IPS DF 4.7 (cell line): ENCODE results near the gene ADCY3.
"Not testable (repeated sequence)": the region's sequence is repeated elsewhere in the genome, so short reads cannot be mapped to it uniquely, and the experiment has no call there.

Experiments
- DNase-seq: peaks from one replicate; pipeline ENCODE4 v3.0.0-alpha.2; 2013; ENCODE audit warnings: low spot score; ENCODE audit errors: extremely low read depth

Gene ADCY3

DNA sequence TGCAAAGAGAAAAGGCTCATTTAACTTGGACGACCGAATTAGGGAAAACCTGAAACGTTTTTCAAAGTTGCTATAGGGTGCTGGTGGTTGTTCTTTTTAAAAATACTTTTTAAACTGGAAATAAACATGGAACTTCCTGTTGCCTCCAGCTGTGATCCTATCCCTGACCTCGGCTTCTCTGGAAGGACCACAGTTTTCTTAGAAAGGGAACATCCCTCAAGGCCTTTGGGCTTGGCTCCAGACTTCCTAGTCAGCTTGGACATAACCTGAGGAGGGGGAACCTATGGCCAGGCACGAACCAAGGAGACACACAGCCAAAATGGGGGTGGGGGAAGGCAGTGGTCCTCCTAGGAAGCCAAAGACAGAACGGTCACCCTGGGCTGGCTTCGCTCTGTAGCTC is 69.1 kb downstream of the ADCY3 start:
- no peak for DNase-seq

DNA sequence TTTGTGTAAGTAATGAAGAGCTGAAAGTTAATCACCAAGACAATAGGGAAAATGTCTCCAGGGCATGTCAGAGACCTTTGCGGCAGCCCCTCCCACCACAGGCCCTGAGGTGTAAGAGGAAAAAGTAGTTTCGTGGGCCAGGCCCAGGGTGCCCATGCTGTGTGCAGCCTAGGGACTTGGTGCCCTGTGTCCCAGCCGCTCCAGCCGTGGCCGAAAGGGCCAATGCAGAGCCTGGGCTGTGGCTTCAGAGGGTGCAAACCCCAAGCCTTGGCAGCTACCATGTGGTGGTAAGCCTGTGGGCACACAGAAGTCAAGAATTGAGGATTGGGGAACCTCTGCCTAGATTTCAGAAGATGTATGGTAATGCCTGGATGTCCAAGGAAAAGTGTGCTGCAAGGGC is 74.3 kb downstream of the ADCY3 start:
- DNase-seq: no peak

DNA sequence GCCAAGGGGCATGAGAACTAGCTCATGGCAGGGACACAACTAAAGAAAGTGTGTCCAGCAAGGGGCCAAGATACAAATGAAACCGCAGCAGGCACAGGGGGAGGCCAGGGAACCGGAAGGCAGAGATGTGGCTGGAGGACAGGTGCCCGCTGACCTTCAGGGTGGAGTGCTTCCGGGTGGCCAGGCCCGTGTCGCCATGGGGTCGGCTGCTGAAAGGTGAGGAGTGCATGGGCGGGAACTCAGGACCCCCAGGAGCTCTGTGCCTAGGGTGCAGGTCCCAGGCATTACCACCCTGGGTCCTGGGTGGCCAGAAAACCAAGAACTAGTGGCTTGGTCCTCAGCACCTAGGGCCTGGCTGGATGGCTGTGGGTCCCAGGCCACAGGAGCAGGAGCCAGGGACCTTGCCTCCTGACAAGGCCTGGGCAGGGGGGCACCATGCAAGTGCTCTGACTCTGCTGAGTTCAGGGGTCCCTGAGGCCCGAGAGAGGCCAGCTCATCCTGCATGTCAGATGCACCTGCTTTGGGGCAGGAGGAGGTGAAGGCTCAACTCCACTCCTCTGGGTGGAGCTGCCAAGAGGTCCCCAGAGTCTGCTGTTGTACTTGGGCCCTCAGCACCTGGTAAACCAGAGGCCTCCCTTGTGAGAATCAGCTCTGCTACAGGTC is 75.9 kb downstream of the ADCY3 start:
- DNase-seq: no peak

DNA sequence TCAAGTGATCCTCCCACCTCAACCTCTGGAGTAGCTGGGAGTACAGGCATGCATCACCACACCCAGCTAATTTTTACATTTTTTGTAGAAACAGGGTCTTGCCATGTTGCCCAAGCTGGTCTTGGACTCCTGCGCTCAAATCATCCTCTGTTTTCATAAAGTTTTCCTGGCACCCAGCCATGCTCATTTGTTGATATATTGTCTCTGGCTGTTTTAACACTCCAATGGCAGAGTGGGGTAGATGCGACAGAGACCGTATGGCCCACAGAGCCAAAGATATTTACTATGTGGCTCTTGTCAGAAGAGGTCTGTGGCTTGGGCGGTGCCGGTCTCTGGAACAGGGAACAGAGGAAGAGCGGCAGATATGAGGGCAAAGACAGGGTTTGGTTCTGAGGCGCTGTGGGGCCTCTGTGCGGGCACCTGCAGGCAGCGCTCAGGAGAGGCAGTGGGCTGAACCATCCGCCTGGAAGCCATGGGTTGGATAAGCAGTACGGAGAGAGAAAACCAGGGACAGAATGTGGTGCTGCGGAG is 76.6 kb downstream of the ADCY3 start:
- DNase-seq: no peak

DNA sequence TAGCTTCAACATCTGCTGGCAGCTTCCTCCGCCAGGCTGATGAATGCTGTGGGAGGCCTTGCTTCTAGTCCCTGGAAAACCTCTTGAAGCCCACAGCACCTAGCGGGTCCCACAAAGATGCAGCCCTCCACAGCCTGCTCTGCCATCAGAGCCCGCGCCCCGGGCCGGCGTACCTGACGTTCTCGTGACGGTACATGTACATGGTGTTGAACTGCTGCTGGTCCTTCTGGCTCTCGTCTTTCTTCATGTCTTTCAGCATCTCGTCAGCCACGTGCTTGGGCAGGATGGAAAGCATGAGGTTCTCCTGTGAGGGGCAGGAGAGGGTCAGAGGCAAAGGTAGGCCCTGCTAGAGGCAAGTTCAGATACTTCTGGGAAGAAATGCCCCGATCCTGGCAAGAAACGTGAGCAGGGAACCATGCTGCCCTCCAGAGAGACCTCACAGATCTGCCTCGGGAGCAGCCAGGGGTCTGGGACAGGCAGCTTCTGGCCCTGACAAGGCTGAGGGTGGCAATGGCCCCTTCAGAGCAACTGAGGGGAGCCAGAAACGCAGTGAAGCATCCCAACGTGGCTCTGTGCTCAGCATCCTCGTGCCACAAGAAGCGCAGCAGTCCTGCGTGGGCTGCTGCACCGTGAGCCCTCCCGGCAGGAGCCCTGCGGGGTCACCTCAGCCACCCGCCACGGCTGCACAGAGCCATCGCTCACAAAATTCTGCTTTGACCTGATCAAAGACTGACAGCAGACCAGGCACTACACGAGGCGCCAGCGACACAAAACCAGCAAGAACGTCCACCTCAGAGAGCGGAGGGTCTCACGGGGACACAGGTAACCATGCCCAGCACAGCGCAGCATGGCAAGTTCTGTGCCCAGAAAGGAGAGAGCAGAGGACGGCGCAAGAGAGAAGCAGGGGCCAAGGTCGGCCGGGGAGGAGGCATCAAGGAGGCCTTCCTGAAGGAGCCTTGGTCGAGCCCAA is 77.7 kb downstream of the ADCY3 start:
- DNase-seq: no peak

DNA sequence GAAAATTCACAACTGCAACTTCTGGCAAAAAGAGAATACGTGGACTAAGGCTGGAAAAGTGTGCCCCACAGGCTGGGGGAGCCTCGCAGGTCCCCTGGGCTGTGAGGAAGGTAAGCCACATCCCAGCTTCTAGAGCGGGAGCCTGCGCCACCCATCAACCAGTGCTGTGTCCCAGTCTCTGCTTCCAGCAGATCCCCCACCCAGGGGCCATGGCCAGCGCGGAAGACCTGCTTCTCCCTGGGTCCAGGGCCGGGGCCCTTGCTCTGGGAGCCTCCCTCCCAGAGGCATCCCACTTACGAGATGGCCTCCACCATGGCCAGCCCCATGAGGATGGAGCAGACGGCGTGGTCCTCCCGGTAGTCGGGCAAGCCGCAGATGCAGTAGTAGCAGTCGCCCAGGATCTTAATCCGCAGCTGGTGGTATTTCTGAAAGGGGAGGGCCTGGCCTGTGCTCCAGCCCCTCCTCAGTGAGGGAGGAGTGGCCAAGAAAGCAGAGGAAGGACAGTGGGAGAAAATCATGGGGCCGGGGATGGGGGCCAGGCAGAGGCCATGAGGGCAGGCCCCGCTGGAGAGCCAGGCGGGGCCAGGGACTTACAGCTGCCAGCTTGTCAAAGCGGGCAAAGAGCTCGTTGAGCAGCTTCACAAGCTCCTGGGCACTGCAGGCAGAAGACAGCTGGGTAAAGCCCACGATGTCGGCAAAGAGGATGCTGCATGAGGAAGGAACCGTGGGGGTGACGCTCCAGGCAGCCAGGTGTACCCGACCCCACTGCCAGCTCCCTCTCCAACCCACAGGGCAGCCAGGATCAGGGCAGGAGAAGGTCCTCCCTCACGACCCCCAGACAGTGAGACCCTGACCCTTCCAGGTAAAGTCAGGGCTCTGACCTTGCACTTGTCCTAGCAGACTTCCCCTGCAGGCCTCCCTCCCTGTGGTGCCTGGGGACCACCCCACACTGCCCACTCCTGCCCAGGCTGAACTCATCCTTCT is 78.8 kb downstream of the ADCY3 start:
- DNase-seq: no peak

DNA sequence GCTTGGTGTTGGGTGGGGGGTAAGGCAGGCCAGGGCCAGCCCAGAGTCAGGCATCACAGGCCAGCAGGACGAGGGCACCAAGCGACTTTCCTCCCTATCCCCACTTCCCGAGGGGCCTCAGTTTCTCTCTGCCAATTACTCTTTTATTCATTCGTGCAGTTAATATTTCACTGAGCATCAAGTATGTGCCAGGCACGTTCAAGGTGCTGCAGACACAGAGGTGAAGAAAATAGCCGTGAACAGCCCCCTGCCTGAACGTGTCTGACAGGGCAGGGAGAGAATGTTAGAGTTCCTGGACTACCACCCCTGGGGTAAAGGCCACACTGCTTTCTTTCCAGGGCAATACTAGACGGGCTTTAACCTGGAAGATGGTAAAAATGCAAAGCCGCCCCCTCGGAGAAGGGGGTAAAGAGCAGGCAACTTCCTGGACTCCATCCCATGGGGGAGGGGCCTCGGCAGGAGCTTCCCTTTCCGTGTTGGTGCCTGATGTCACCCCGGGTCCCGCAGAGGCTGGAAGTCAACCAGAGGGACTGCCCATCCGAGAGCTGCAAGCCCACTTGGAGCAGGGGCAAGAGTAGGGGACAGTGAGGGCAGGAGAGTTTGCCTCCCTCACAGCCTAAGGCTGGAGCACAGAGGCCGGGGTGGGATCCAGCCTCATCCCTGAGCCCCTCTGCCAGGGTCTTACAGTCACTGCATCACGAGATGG is 79.7 kb downstream of the ADCY3 start:
- DNase-seq: no peak

DNA sequence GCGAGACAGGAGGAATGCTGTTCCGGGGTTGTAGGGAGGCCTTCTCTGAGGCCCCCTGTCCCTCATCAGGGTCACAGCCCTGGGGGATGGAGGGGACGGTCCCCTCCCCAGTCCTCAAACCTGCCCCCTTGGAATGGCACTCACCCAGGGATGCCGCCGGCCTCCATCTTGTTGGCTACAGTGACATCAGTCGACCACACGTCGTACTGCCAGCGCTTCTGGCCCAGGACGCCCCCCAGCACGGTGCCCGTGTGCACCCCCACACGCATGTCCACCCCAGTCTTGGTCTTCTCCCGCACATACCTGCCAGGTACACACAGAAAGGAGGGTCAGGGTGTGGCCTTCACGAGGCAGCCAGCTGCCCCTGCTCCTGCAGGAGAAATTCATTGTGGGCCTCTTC is 80.3 kb downstream of the ADCY3 start:
- DNase-seq: no peak

DNA sequence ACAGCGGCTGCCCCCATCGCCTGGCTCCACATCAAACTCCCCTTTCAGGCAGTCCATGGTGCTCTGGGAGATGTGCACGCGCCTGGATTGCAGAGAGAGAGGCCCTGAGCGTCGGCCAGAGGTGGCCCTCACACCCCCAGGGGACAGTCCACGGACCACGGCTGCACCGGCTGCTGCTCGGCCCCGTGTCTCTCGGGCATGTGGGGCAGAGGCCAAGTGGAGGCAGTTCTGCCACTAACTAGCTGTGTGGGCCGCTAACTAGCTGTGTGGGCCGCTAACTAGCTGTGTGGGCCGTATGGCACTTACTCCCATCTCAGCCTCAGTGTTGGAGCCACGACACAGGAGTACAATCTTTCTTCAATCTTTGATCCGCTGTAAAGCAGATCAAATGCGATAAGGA is 81.5 kb downstream of the ADCY3 start:
- no peak for DNase-seq

DNA sequence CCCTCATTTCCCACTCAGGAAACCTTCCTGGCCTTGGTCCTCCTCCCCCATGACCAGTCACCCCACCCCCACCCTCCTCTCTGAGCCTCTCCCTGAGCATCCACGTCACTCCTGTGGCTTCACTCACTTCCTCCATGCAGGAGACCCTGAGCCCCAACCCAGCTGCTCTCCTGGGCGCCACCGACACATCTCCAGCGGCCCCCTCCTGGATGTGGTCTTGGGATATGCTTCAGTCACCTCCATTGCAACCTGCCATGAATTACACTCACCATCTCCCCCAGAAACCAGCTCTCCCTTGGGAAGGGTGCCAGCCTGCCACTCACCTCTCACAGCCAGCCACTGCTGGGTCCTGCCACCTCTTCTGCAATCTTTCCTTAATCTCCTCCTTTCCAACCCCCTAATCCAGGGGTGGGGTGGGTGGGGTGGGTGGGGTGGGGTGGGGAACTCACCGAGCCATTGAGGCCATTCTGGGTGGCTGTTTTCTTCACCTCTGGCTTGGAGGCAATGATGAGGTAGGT is 82.0 kb downstream of the ADCY3 start:
- no peak for DNase-seq

DNA sequence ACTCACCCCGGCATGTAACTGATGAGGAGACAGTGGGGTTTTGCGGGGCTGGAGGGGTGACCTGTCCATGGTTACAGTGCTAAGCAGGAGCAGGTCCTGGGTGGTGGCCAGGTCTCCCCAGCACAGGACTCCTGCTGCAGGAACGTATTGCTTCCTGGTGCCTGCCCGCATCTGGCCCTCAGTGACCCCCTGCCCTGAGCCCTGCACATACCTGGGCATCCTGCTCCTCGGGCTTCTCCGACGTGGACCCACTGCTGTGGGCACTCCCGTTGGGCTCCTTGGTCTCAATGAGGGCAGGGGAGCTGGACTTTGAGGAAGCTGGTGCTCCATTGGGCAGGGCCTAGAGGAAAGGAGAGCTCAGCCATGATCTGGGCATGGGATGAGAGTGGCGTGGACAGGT is 83.3 kb downstream of the ADCY3 start:
- DNase-seq: no peak

DNA sequence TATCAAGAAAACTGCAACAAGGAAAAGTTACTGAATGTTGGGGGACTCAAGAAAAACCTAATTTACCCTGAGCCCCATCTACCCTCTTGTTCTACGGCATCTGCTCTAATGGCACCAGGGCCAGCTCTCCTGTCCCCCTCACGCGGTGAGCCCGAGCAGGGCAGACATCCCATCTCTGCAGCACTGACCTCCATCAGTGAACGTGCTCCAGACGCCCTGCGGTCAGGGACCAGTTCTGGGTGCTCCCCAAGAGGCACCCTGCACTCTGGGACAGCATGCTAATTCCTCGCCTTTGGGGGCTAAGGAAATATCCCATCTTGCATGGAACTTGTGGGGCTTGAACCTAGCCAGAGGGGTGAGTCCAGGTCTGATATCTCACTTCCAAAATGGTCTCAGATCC is 83.8 kb downstream of the ADCY3 start:
- no peak for DNase-seq

DNA sequence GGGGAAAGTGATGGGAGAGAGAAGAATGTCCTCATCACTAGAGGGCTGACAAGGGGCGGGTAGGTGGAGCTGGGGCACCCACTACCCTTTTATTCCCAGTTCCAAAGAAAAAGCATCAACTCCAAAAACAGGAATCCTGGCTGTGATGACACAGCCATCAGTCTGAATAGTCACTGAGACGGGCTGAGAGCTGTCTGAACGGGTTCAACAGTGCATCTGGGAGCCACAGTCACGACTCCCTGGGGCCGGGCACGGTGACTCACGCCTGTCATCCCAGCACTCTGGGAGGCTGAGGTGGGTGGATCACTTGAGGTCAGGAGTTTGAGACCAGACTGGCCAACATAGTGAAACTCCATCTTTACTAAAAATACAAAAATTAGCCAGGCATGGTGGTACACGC is 84.6 kb downstream of the ADCY3 start:
- DNase-seq: not testable (repeated sequence)

DNA sequence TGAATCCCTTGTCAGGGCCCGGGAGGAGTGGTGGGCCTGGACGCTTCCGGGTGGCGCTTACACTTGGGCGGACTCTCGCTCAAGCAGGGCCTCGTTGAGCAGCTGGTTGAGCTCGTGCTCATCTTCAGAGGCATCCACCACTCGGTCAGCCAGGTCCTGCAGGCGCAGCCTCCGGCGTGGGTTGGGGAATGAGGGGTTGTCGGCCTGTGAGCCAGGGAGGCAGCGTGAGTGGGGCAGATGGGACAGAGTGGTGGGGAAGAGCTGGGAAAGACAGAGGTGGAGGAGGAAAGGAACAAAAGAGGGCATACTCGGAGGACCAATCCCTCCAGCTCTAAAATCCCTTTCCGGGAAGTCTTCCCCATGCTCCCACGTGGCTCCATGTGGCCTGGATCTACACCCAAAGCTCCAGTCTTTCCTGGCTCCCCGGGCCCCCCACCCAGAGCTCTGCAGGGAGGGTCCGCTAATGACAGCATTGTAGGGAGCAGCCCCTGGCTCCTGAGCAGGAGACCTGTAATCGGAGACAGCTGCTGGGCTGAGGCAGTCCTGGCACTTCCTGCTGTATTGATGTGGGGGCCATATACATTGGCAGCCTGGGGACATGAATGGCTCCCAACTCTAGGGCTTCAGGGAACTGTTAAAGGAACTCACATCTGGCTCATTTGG is 85.2 kb downstream of the ADCY3 start:
- DNase-seq: no peak

DNA sequence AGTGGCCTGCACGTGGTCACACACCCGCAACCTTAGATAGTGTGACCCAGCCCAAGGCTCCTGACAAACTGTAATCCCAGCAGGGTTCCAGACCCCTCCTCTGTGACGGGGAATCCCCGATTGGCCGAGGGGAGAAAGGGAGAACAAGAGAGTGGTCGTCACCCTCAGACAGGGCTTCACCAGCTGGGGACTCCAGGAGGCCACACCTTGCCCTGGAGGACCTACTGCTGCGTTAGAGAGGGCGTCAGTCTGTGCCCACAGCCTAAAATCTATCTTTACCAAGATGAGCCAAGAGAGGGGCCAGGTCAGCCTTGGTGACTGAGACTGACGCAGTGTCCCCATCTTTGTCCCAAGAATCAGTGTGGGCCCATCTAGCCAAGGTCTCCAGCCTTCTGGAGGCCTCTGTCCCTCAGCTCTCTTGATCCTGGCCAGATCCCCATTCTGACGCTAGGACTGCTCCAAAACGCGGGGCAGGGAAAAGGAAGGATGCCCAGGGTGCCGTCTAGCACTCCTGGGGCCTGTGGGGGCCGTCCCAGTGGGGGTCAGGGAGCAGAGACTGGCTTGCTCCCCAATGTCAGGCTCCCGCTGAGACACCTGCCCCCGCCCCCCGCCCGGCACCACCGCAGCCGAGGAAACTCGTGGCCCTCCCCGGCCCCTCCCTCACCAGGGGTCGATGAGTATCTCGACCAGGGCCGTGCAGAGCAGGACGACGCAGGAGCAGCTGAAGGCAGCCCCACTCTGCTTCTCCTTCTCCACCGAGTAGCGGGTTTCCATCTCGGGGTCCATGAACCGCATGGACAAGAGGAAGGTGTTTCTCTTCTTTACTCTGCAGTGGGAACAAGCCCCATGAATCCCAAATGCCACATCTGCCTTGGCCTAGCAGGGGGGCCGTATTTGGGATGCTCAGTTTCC is 86.0 kb downstream of the ADCY3 start:
- DNase-seq: no peak

DNA sequence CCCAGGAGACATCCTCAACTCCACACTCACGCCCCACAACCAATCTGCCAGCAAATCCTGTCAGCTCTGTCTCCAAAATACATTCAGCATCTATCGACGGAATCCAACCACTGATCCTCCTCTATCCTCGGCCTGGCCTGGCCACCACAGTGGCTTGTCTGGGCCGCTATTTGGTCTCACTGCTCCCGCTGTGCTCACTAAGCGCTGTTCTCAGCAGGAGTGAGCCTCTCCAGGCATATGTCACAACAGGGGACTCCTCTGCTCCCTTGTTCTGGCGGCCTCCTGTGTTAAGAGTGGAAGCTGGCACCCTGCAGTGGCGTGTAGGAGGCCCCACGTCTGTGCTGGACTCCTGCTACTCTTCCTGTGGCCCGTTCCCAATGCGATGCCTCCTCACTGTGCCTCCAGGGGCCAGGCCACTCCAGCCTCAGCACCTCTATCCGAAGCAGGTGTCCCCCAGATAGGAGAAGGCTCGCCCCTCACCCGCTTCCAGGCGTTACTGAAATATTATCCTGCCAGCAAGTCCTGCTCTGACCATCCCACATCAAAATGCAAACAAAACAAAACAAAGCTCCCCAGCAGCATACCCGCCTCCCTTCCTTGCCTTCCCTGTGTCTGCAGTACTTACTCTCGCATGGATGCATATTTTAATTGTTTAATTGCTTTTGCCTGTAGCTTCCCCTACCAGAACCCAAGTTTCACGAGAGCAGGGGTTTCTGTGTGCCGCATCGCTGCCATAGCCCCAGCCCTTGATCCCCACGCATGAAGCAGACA is 86.9 kb downstream of the ADCY3 start:
- no peak for DNase-seq

DNA sequence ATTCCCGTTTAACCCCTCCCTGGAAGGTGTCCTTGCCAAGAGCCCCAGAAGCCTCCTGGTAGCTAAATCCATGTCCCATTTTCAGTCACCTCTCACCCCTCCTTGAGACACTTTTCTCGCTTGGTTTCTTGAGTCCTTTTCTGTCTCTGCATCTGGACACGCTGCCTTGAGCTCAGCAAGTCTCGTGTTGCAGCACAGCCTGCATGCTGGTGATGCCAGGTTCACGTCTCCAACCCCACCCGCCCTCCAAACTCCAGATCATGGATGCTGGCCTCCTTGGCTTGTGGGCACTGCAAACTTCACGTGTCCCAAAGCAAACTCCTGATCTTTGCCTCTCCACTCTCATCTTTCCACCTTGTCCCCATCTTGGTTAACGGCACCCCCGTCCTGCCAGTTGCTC is 87.5 kb downstream of the ADCY3 start:
- DNase-seq: no peak

DNA sequence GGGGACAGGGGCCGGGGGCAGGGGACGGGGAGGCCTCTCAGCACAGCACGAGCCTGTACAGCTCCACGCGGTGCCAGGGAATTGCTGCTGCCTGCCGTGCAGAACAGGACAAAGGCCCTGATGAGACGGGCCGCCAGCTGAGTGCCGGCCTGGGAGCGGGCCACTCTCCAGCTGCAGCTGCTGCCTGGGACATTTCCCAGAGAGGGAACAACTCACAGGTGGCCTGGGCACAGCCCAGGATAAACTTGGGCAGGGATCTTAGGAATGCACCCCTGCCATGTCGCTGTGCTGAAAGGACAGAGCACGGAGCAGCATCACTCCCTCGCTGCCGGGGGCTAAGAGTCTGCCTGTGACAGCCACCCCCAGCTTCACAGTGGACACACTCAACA is 88.0 kb downstream of the ADCY3 start:
- DNase-seq: no peak
